SU-DHL-6 (cell line): Measurements from ENCODE around the gene COL27A1.

Experiments
- H2AFZ ChIP-seq: fragments of 200-600 bp; sonication (generic); 2 replicates; pipeline ENCODE4 v1.6.1; 2014; ENCODE audit warnings: low read depth, mild to moderate bottlenecking, moderate library complexity, mixed read lengths, antibody characterized with exemption, low read length; ENCODE audit not compliant: severe bottlenecking
- H3F3A ChIP-seq: fragments of 200-600 bp; shearing (Covaris generic); 2 replicates; pipeline ENCODE4 v1.6.0; 2016; ENCODE audit warnings: antibody characterized with exemption, mild to moderate bottlenecking; ENCODE audit not compliant: insufficient read depth
- H3K27ac ChIP-seq: fragments of 200-600 bp; sonication (generic); 2 replicates; pipeline ENCODE4 v1.5.1; 2016; ENCODE audit warnings: low read depth, mild to moderate bottlenecking, low read length, moderate library complexity, mixed read lengths
- H3K27me3 ChIP-seq: fragments of 200-600 bp; sonication (generic), shearing (Covaris generic); 2 replicates; pipeline ENCODE4 v1.6.0; 2014; ENCODE audit warnings: mild to moderate bottlenecking, low read length
- H3K36me3 ChIP-seq: fragments of 200-600 bp; sonication (generic); 2 replicates; pipeline ENCODE4 v1.6.1; 2014; ENCODE audit warnings: mild to moderate bottlenecking, low read length, mixed read lengths
- H3K4me2 ChIP-seq: fragments of 300-600, 200-600 bp; shearing (Covaris generic), sonication (generic); 2 replicates; pipeline ENCODE4 v1.6.0; 2014; ENCODE audit warnings: low read length, low read depth, mild to moderate bottlenecking; ENCODE audit not compliant: poor library complexity, severe bottlenecking
- H3K4me3 ChIP-seq: fragments of 200-600 bp; sonication (generic); 2 replicates; pipeline ENCODE4 v1.5.1; 2014; ENCODE audit warnings: antibody characterized with exemption, low read length, mild to moderate bottlenecking, mixed read lengths; ENCODE audit not compliant: insufficient read depth, poor library complexity, severe bottlenecking
- H3K79me2 ChIP-seq: fragments of 200-600 bp; sonication (generic); 2 replicates; pipeline ENCODE4 v1.6.1; 2014; ENCODE audit warnings: mild to moderate bottlenecking, low read length, moderate library complexity; ENCODE audit not compliant: insufficient read depth
- H3K9ac ChIP-seq: fragments of 200-600 bp; sonication (generic); 2 replicates; pipeline ENCODE4 v1.7.0; 2014; ENCODE audit warnings: mild to moderate bottlenecking, low read length
- H3K9me2 ChIP-seq: fragments of 200-600 bp; sonication (generic); replicated peaks from 2 replicates; pipeline ENCODE4 v1.6.1; 2014; ENCODE audit warnings: low read length; ENCODE audit not compliant: insufficient read depth
- H3K9me3 ChIP-seq: fragments of 200-600 bp; sonication (generic); 2 replicates; pipeline ENCODE4 v1.6.1; 2014; ENCODE audit warnings: low read length, mixed read lengths; ENCODE audit not compliant: insufficient read depth
- H4K20me1 ChIP-seq: fragments of 200-600 bp; sonication (generic); 2 replicates; pipeline ENCODE4 v1.6.1; 2014; ENCODE audit warnings: low read depth, mild to moderate bottlenecking, antibody characterized with exemption, low read length, moderate library complexity, mixed read lengths
- EZH2phosphoT487 ChIP-seq: fragments of 200-600 bp; sonication (generic), shearing (Covaris generic); conservative IDR thresholded peaks from 2 replicates; pipeline ENCODE4 v1.6.1; 2018; ENCODE audit warnings: mild to moderate bottlenecking, antibody characterized with exemption, low read length, moderate library complexity, mixed read lengths
- TF ChIP-seq, protein P1 (sequence below): fragments of 200-600 bp; sonication (generic); IDR thresholded peaks from one replicate; pipeline ENCODE4 v1.5.1; 2017; ENCODE audit warnings: antibody characterized with exemption, mild to moderate bottlenecking, low read length, moderate library complexity; ENCODE audit not compliant: insufficient read depth, poor library complexity, severe bottlenecking

Gene COL27A1

DNA sequence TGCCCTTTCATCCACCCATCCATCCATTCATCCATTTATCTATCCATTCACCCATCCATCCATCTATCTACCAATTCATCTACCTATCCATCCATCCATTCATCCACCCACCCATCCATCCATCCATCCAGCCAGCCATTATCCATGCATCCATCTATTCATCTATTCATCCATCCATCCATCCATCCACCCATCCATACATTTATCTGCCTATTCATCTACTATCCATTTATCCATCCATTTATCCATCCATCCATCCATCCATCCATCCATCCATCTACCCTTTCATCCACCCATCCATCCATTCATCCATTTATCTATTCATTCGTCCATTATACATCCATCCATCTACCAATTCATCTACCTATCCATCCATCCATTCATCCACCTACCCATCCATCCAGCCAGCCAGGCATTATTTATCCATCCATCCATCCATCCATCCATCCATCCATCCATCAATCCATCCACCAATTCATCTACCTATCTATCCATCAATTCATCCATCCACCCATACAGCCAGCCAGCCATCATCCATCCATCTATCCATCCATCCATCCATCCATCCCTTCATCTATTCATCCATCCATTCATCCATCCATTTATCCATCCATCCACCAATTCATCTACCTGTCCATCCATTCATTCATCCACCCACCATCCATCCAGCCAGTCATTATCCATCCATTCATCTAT is 10.2 kb downstream of the COL27A1 start:
- no peak overlapping the region for H3K9ac ChIP-seq
- no peak overlapping the region for H2AFZ ChIP-seq
- no peak for TF ChIP-seq EZH2phosphoT487
- TF ChIP-seq, protein P1, sequence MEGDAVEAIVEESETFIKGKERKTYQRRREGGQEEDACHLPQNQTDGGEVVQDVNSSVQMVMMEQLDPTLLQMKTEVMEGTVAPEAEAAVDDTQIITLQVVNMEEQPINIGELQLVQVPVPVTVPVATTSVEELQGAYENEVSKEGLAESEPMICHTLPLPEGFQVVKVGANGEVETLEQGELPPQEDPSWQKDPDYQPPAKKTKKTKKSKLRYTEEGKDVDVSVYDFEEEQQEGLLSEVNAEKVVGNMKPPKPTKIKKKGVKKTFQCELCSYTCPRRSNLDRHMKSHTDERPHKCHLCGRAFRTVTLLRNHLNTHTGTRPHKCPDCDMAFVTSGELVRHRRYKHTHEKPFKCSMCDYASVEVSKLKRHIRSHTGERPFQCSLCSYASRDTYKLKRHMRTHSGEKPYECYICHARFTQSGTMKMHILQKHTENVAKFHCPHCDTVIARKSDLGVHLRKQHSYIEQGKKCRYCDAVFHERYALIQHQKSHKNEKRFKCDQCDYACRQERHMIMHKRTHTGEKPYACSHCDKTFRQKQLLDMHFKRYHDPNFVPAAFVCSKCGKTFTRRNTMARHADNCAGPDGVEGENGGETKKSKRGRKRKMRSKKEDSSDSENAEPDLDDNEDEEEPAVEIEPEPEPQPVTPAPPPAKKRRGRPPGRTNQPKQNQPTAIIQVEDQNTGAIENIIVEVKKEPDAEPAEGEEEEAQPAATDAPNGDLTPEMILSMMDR: no peak
- no peaks in the 10 kb centered on the region for H3K9me2 ChIP-seq
- no peak overlapping the region for H3K4me2 ChIP-seq
- H3K27ac ChIP-seq: no peak overlapping the region
- H3F3A ChIP-seq: no peaks in the 10 kb centered on the region
- H3K9me3 ChIP-seq: no peaks in the 10 kb centered on the region
- no peak overlapping the region for H3K4me3 ChIP-seq
- H3K79me2 ChIP-seq: no peaks in the 10 kb centered on the region
- no peaks in the 10 kb centered on the region for H3K27me3 ChIP-seq
- H4K20me1 ChIP-seq: no peaks in the 10 kb centered on the region
- H3K36me3 ChIP-seq: no peaks in the 10 kb centered on the region

- H3K27ac ChIP-seq: no peak overlapping the region
- H3K9me3 ChIP-seq: no peaks in the 10 kb centered on the region
- no peak overlapping the region for H3K4me3 ChIP-seq
- H3F3A ChIP-seq: no peaks in the 10 kb centered on the region
- TF ChIP-seq EZH2phosphoT487: no peak
- TF ChIP-seq, protein P1: no peak
- no peaks in the 10 kb centered on the region for H3K36me3 ChIP-seq
- H3K79me2 ChIP-seq: no peaks in the 10 kb centered on the region
- H3K9ac ChIP-seq: no peak overlapping the region
- H2AFZ ChIP-seq: no peak overlapping the region
- H3K4me2 ChIP-seq: no peak overlapping the region
- H3K27me3 ChIP-seq: no peaks in the 10 kb centered on the region
- H4K20me1 ChIP-seq: no peaks in the 10 kb centered on the region
- no peaks in the 10 kb centered on the region for H3K9me2 ChIP-seq
Observed at GRCh38 chr9:114166103-114166470, 10.8 kb downstream of the COL27A1 start.

GRCh38 chr9:114166614-114167572 is 11.6 kb downstream of the COL27A1 start:
- H3F3A ChIP-seq: no peaks in the 10 kb centered on the region
- no peak overlapping the region for H3K9ac ChIP-seq
- H3K36me3 ChIP-seq: no peaks in the 10 kb centered on the region
- no peak overlapping the region for H3K27ac ChIP-seq
- no peaks in the 10 kb centered on the region for H3K27me3 ChIP-seq
- no peaks in the 10 kb centered on the region for H3K9me3 ChIP-seq
- no peak overlapping the region for H3K4me3 ChIP-seq
- H3K79me2 ChIP-seq: no peaks in the 10 kb centered on the region
- TF ChIP-seq EZH2phosphoT487: no peak
- TF ChIP-seq, protein P1: no peak
- H3K9me2 ChIP-seq: no peaks in the 10 kb centered on the region
- no peaks in the 10 kb centered on the region for H4K20me1 ChIP-seq
- H2AFZ ChIP-seq: no peak overlapping the region
- H3K4me2 ChIP-seq: no peak overlapping the region
